Stimulated activated CD8-positive, alpha-beta memory T cell treated with anti-CD3 and anti-CD28 coated beads, Interleukin-7, amount 100 ng/mL, for 4 hours (primary cell): ENCODE data around the gene TWIST2.

Experiments used
- DNase-seq, 2 donors: peaks; one replicate each; pipeline ENCODE4 v3.0.0-alpha.2; 2020; ENCODE audit warnings: low read depth in 2 of 2

Gene TWIST2

DNA sequence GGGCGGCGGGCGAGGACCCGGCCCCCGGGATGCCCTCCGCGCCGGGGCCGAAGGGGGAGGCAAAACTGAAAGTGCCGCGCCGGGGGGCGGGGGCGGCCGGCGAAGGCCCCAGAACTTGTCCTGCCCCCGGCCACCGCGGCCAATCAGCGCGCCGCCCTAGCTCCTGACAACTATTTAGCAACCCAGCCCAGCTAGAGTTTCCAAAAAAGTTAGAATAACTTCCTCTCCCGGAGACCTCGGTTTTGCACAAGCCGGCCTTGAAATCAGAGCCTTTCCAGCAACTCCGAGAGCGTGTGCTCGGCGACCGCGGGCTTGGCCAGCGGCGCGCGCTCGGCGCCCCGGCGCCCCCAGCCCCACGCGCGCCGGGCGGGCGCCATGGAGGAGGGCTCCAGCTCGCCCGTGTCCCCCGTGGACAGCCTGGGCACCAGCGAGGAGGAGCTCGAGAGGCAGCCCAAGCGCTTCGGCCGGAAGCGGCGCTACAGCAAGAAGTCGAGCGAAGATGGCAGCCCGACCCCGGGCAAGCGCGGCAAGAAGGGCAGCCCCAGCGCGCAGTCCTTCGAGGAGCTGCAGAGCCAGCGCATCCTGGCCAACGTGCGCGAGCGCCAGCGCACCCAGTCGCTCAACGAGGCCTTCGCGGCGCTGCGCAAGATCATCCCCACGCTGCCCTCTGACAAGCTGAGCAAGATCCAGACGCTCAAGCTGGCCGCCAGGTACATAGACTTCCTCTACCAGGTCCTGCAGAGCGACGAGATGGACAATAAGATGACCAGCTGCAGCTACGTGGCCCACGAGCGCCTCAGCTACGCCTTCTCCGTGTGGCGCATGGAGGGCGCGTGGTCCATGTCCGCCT lies at the start of gene TWIST2:
TWIST2 (plus strand) TSS at position 245 of the 850 bp plus-strand sequence; CDS start at position 376, 131 bp downstream.
- no peak for DNase-seq

DNA sequence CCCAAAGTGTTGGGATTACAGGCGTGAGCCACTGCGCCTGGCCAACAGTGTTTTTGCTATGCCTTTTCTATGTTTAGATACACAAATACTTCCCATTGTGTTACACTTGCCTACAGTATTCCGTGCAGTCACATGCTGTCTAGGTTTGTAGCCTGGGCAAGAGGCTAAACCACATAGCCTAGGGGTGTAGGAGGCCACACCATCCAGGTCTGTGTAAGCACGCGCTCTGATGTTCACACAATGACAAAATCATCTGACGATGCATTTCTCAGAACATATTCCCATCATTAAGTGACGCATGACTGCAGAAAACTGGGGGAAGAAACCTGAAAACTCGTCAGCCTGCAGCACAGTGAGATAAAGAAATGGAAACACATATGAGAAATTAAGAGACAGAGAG lies 46.1 kb upstream of the TWIST2 start:
- DNase-seq = no peak

DNA sequence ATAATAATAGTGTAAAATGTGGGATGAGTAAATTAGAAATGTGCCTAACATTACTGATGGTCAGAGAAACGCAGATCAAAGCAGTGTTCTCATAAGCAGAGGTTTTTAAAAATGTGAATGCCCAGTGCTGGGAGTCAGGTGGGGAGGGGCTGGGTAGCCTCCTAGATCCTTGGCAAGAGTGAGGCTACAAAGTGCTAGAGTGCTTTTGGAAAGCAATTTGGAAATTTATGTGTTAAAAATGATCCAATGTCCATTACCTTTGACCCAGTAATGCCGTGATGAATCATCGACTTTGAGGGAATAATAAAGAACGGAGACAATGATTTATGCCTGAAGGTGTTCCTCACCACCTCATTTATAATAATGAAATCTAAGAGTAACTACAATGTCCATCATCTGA lies 44.9 kb upstream of the TWIST2 start:
- DNase-seq = no peak

DNA sequence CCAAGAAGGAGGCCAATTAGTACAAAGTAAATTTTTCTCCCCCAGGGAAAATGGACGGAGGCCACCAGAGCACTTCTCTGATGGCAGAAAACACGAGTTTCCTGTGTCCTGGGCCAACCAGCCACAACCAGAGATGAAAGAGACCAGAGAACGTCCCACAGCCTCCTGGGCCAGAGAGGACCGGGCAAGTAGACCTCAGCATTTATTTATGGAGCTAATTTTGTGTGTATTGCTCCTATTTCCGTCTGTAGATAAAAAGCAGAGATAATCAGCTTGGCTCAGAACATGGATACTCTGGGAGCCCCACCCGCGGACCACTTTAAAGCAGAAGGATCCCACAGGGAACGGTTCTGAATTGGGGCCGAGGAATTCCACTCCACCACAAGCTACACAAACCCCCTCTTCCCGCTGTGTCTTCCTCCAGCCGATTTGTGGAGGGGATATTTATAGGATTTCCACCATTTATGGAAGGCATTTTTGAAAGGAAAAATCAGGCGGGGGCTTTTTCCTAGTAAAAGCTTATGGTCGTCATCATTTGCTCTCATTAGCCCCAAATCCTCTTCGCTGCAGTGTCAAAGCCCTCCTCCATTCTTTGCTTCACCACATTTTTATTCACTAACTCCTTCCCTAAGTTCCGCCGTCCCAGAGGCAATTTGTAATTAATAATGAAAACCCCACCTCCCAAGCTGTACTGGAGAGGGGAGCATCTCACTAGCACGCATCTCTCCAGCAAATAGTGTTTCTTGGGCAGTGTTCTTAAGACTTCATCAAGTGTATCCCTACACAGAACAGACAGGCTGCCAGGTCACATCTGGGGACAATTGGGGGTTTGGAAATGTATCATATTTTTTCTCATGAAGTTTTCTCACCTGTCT lies 43.7 kb upstream of the TWIST2 start:
- no peak for DNase-seq

DNA sequence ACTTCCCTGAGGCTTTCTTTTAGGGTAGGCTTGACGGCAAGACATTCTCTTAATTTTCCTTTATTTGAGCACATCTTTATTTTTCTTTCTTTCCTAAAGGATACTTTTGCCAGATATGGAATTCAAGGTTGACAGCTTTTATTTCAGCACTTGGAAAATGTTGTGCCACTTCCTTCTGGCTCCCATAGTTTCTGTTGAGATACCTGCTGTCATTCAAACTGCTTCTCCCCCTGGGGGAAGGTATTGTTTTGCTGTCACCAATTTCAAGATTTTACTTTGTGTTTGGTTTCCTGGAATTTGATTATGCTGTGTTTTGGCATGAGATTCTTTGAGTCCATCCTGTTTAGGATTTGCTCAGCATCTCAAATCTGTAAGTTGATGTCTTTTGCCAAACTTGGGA lies 39.1 kb upstream of the TWIST2 start:
- DNase-seq = no peak

DNA sequence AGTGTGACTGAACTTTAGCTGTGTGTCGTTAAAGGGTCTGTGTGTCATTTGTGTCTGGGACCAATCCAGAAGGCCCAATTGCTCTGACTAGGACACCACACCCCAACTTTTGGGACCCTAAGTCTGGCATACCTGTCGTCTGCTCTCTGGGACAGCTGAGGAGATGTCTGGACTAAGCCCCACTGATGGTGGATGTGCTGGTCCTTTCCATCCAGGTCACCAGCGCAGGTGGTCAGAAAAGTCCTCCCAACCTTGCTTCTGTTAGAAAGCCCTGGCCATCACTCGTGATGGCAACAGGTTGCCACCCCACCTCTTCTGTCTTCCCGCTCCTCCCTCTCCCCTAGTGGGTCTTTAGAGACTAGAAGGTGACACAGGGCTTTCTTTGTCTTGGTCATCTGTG lies 37.6 kb upstream of the TWIST2 start:
- DNase-seq = no peak

DNA sequence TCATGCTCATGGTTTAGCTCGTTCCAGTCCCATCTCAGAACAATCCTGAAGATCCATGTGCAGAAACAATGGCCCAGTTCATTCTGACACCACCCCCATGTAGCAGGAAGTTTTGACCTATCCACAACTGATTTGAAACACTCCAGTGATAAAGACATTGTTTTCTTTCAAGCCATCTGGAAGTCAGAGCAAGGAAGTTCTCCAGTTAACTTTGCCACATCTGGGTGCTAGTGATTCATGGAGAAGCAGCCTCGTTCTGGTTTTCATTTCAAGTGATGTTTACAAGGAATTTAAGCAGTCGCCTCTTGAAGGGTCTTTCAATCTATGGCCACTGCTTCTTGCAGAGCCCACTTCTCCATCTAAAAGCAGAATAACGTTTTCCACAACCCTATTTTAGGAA lies 36.6 kb upstream of the TWIST2 start:
- DNase-seq = no peak

DNA sequence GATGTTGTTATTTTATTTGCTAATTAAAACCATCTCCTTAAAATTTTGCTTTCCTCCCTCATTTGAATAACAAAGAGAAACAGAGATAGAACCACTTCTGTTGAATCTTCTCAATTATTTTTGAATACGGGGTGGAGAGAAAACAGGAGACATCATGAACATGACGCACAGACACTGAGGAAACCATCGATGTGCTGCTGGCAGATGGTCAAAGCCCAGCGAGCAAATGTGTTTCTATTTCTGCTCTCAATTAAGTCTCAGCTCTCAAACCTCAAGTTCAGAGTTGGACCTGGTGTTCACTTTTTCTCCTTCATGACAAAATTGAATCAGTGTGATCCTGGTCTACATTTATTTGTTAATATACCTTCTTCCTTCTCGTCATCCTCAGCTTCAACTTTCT lies 36.1 kb upstream of the TWIST2 start:
- DNase-seq = no peak

DNA sequence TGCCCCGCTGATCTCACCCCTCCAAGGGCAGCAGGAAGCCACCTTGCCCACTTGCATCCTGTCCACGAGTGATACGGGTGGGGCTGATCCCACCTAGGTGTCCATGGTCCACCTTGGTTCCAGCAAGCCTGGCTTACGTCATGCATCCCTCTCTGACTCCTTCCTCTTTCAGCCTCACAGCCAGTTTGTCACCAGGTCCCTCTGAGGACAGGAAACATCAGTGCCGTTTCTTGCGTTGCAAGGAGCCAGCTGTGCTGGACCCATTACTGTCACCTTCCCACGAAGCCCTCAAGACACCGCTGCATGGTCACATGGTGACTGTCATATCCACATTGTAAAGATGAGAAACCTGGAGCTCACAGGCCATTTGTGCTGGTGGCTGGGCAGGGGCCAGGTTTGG lies 34.8 kb upstream of the TWIST2 start:
- DNase-seq = no peak

DNA sequence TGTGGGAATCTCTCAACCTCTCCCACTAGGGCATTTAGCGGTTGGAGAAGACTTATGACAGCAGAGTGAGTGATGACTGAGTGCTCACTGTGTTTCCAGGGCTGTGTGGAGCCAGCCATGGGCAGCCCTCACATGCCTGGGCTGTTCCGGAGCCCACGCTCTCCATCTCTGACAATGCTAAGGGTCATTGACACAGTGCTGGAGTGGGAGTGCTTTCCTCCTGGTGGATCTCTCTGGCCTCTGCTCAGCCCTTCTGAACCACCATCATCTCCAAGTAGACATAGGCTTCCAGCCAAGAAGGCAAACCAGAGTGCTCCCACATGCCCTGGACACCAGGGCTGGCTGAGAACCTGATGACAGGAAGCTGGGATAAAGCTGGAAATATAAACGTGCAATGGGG lies 33.1 kb upstream of the TWIST2 start:
- DNase-seq = no peak

DNA sequence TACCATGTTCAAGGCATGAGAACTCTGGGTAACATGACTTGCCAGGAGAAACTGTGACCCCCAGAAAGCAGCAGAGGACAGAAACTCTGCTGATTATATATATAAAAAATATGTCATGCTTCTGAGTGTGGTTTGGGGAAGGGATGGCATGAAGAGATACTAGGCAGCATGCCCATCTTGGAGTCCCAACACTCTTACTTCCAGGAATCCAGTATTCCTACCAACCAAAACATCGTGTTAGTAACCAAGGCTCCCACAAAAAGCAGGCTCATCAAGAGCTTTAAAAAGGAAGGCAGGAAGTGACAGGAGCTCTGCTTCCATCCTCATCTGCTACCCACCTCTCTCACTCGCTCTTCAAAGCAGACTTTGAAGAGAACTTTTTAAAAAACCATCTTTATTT lies 31.6 kb upstream of the TWIST2 start:
- no peak for DNase-seq

DNA sequence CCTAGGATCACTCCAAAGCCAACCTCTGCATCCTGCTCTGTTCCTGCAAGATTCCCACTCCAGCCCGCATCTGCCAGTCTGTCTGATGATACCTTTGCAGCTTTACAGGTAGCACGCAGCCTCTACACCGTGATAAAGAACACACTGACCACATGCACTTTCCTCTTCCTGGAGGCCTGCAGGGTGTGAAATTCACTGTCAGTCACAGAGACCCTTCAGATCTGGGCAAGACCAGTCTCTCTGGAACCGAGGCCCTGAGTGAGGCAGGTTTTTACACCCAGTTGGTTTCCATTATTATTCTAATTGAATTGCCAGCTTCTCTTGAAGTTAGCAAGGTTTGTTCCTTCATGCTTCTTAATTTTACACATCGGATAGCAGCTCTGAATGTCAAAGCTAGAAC lies 30.5 kb upstream of the TWIST2 start:
- no peak for DNase-seq

DNA sequence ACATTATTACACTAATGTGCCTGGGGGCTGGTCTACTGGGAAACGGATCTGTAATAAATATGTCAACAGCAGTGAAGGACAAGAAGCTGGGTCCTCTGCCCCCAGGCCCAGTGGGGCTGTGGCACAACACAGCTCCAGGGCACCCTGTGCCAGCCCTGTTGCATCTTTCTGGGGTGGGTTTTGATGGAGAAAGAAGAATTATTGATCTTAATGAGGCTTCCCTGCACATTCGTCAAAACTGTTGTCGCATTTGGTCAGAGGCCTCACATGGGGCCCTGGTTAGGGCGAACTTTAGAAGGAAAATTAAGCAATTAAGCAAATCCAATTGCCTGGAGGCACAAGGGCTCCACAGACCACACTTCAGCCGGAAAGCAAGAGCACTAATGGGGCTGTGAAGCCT lies 30.0 kb upstream of the TWIST2 start:
- no peak for DNase-seq

DNA sequence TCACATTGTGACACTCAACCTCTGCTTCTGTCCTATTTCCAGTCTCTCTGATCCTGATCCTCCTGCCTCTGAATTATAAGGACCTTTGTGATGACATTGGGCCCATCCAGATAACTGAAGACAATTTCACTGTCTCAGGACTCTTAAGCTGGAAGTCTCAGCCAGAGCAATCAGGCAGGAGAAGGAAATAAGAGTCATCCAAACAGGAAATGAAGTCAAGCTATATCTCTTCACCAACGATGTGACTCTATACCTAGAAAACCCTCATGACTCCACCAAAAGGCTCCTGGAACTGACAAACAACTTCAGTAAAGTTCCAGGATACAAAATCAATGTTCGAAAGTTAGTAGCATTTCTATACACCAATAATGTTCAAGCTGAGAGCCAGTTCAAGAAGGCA lies 29.3 kb upstream of the TWIST2 start:
- DNase-seq = no peak

DNA sequence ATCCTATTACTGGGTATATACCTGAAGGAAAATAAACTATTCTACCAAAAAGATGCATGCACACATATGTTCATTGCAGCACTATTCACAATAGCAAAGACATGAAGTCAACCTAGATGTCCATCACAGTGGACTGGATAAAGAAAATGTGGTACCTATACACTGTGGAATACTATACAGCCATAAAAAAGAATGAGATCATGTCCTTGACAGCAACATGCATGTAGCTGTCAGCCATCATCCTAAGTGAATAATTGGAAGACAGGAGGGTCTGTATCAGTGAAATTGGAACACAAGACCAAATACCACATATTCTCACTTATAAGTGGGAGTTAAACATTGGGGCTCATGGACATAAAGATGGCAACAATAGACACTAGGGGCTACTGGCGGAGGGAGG lies 27.7 kb upstream of the TWIST2 start:
- no peak for DNase-seq

DNA sequence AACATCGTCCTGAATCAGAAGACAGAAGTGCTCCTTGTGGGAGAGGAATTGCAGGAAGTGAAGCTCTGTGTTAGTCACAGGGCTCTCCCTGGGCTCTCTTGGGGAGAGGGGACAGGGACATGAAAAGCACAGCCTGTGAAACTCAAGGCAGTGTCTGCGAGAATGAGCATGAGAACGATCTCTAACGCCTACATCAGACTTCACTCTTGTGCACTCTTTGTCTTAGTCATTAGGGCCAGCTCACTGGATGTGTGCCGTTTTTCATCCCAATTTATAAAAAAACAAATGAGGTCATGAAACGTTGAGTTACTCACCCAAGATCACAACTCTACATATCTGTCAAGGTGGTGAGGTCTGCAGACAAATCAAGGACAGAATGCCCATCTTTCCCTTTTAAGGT lies 27.0 kb upstream of the TWIST2 start:
- no peak for DNase-seq

DNA sequence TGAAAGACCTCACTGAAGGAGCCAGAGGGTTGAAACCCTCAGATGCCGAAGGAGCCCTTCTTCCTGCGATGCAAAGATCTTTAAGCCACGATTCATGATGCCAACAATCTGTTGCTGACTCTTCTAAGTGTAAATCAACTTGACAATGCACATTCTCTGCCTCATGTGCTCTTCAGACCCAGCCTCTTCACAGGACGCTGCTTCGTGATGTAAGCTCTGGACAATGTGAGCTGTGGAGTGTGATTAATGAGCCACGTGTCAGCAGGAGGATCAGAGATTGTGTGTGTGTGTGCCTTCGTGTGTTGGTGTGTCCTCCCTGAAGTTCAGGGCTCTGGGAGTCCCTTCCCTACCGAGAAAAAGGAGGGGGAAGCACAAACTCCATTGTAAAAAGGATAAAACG lies 26.5 kb upstream of the TWIST2 start:
- DNase-seq = no peak

DNA sequence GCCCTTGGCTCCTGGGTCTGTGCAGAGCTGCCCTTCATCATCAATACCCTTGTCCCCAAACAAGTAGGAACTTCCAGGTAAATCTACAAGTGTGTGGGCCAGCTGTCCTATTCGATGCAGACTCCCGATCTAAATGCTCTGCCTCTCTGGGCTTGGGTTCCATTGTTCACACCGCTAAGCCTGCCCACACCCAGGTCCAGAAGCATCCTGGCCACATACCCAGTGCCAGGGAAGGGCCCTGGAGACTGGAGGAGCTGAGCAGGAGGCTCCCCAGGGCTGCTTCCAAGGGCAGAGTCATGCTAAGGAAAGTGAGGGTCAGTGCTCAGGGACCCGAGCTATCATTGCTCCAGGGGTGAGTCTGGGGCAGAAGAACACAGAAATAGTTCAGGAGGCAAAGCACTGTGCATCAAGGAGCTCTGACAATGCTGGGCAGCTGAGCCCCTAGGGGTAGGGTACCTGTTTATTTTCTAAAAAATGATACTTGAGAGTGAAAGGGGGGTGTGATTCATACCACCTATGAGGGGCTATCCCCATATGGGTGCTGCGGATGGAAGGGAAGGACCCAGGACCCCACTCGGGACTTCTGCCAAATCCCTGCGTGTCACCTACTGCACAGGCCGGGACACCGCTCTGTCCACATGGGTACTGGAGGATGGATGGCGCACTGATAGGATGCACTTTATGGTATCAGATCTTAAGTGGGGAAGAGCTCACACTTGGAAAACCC lies 25.8 kb upstream of the TWIST2 start:
- no peak for DNase-seq

DNA sequence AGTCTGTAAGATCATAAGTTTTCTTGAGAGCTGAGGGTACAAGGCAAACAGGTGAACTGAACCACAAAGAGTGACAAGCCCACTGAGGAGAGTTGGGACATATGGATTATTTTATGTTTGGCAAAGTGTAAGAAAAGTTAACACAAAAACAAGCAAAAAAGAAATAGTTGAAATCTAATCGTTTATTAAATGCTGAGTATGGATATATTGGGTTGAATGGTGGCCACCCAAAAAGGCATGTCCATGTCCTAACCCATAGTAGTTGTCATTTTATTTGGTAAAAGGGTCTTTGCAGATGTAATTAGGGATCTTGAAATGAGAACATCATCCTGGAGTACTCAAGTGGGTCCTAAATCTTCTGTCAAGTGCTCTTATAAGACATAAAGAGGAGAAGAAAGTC lies 24.9 kb upstream of the TWIST2 start:
- no peak for DNase-seq

DNA sequence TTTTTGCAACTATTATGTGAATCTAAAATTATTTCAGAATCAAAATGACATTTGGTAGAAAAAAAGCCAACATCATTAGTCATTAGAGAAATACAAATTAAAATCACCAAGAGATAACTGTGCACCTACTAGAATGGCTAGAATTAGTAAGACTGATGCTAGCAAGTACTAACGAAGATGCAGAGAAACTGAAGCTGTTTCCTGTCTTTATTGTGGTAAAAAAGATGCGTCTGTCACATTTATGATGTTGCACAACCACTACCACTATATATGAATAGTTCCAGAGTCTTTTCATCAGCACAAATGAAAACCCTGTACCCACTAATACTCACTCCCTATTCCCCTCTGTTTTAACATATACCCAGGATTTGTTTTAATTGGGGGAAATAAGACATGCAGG lies 16.7 kb upstream of the TWIST2 start:
- no peak for DNase-seq

DNA sequence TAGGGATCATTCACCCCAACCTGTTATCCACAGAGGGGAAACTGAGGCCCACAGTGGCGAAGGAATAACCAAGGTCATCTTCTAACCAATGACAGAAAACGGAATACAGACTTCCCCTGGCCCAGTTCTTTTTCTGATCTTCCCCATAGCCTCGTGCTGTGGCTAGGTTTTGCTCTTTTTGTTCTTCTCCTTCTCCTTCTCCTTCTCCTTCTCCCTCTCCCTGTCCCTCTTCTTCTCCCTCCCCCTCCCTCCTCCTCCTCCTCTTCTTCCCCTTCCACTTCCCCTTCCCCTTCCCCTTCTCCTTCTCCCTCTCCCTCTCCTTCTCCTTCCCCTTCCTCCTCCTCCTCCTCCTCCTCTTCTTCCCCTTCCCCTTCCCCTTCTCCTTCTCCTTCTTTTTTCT lies 12.9 kb upstream of the TWIST2 start:
- no peak for DNase-seq

DNA sequence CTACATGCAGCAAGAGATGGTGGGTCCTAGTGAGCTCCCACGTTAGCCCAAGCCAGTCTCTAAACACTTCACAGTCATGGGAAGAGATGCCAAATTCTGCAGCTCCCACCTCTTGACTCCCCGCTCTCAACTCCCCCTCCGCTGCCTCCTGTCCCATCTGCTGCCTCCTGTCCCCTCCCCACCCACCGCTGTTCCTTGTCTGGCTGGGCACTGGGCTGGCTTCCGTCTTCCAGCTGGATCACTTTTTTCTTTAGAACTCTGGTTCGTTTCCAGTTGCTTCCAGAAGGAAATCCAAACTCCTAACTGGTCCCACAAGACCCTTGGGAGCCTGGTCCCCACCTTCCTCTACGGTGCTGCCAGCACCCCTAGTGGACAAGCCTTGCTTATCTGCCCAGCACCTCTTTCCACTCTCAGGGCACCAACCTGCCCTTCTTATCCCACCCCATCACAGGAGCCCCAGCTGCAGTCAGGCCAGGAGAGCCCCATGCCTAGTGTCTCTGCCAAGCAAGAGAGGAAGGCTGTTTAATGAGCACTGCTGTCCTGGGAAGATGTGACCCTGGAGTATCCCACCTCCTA lies 12.1 kb upstream of the TWIST2 start:
- no peak for DNase-seq
